NCI-H510A (cell line): ENCODE results near the gene ITIH2.

Source experiments
- DNase-seq: peaks from one replicate; lab custom pipeline; 2025; lab: John Stamatoyannopoulos, UW

The ITIH2 gene

GRCh38 chr10:7797582-7797981 is 94.5 kb downstream of the ITIH2 start:
- no peak for DNase-seq
